ENCODE data around the gene MAG. TPM values are rescaled to one million over a fixed set of nuclear protein-coding genes. Genes with fewer than 3 reads are reported as not detected.
"Not testable (repeated sequence)": the region's sequence is repeated elsewhere in the genome, so short reads cannot be mapped to it uniquely, and the experiment has no call there.

MAG gene
- total RNA-seq, 4 donors from 2014 or later = 0.65 to 2.4 (median 1.2) TPM; not detected in 1

GRCh38 chr19:35281303-35281702 is 10.7 kb upstream of the MAG start:
- WGBS = 65% methylated on average over 4 of the region's 4 CpGs
- H3K27ac ChIP-seq (replicated peaks in 1 of 4) = no peak overlapping the region
- no peak overlapping the region for H3K4me3 ChIP-seq
- TF ChIP-seq CTCF (IDR thresholded peaks at IDR 0.05) = no peak
- TF ChIP-seq EP300 (IDR thresholded peaks at IDR 0.05) = no peak
- no peak for TF ChIP-seq POLR2AphosphoS5 (IDR thresholded peaks at IDR 0.05)
- no peak for TF ChIP-seq POLR2A (IDR thresholded peaks at IDR 0.05; ENCODE audit: low read depth)
- H3K36me3 ChIP-seq = peaks cover 26 to 39% (median 36%) of the 10 kb centered on the region in 4 donors
- no peaks in the 10 kb centered on the region for H3K9me3 ChIP-seq
- no peak for DNase-seq (ENCODE audit: extremely low spot score)
- peaks cover 0 to 38% (median 2%) of the 10 kb centered on the region in 4 donors for H3K27me3 ChIP-seq
- H3K4me1 ChIP-seq = peaks cover 0 to 11% (median 0%) of the 10 kb centered on the region in 4 donors
- intact Hi-C loops (cut with DNase I) = no loop called here

- Histone ChIP-seq H3K4me1 (peaks cover 0 to 11% (median 0%) of the 10 kb centered on the region in 4 donors), H3K27me3 (peaks cover 0 to 59% (median 2%) of the 10 kb centered on the region in 4 donors), H3K4me3 (no peak overlapping the region), H3K9me3 (no peaks in the 10 kb centered on the region), H3K36me3 (peaks cover 3 to 8% (median 6%) of the 10 kb centered on the region in 4 donors), H3K27ac (replicated peaks in 1 of 4) (no peak overlapping the region)
- DNase-seq (ENCODE audit: extremely low spot score) = no peak
- intact Hi-C loops (cut with DNase I) = no loop called here
- WGBS = 64% methylated on average over 17 of the region's 17 CpGs
- TF ChIP-seq POLR2A (IDR thresholded peaks at IDR 0.05; ENCODE audit: low read depth) (no peak), CTCF (IDR thresholded peaks at IDR 0.05) (no peak), EP300 (IDR thresholded peaks at IDR 0.05) (no peak), POLR2AphosphoS5 (IDR thresholded peaks at IDR 0.05) (no peak)
Measured at GRCh38 chr19:35284153-35285094, 7.5 kb upstream of the MAG start.

GRCh38 chr19:35285095-35285449 is 6.9 kb upstream of the MAG start:
- Histone ChIP-seq H3K36me3 (peaks cover 0 to 2% (median under 1%) of the 10 kb centered on the region in 4 donors), H3K4me1 (peaks cover 0 to 7% (median 0%) of the 10 kb centered on the region in 4 donors), H3K27ac (replicated peaks in 1 of 4) (no peak overlapping the region), H3K9me3 (no peaks in the 10 kb centered on the region), H3K27me3 (peaks cover 0 to 59% (median 2%) of the 10 kb centered on the region in 4 donors), H3K4me3 (no peak overlapping the region)
- no peak for TF ChIP-seq EP300 (IDR thresholded peaks at IDR 0.05)
- no peak for TF ChIP-seq POLR2A (IDR thresholded peaks at IDR 0.05; ENCODE audit: low read depth)
- TF ChIP-seq CTCF (IDR thresholded peaks at IDR 0.05) = no peak
- no peak for TF ChIP-seq POLR2AphosphoS5 (IDR thresholded peaks at IDR 0.05)
- intact Hi-C loops (cut with DNase I) = no loop called here
- 67% methylated on average over 1 of the region's 1 CpG for WGBS
- DNase-seq (ENCODE audit: extremely low spot score) = no peak

GRCh38 chr19:35285465-35285864 is 6.5 kb upstream of the MAG start:
- H3K27me3 ChIP-seq = peaks cover 0 to 62% (median 2%) of the 10 kb centered on the region in 4 donors
- H3K36me3 ChIP-seq; H3K4me3 ChIP-seq; H3K27ac ChIP-seq (replicated peaks in 1 of 4); intact Hi-C loops (cut with DNase I); H3K4me1 ChIP-seq; H3K9me3 ChIP-seq; DNase-seq (ENCODE audit: extremely low spot score): not testable (repeated sequence)
- 89% methylated on average over 3 of the region's 3 CpGs for WGBS

- H3K27ac ChIP-seq (replicated peaks in 1 of 4); DNase-seq (ENCODE audit: extremely low spot score); H3K4me1 ChIP-seq; H3K9me3 ChIP-seq; H3K36me3 ChIP-seq; H3K4me3 ChIP-seq; intact Hi-C loops (cut with DNase I): not testable (repeated sequence)
- peaks cover 0 to 68% (median 2%) of the 10 kb centered on the region in 4 donors for H3K27me3 ChIP-seq
- WGBS = 72% methylated on average over 5 of the region's 5 CpGs
Measured at GRCh38 chr19:35286101-35286500, 5.9 kb upstream of the MAG start.

Data from esophagus muscularis mucosa (tissue), 4 donors.